HUDEP-2 (cell line): ENCODE results near the gene KLHL35.

Experiments
- DNase-seq, 76 experiments: peaks; one replicate each; lab custom pipeline; 2025; ENCODE audit not compliant: unreplicated experiment in 76 of 76; lab: John Stamatoyannopoulos, UW

The KLHL35 gene

GRCh38 chr11:75470476-75471080, 37.6 kb upstream of the KLHL35 start:
- no peak for DNase-seq

GRCh38 chr11:75469785-75470405, 36.9 kb upstream of the KLHL35 start:
- no peak for DNase-seq

GRCh38 chr11:75468534-75469340, 35.7 kb upstream of the KLHL35 start:
- no peak for DNase-seq

- no peak for DNase-seq
Observed at GRCh38 chr11:75467881-75468280, 34.9 kb upstream of the KLHL35 start.

- no peak for DNase-seq
Observed at GRCh38 chr11:75467311-75467710, 34.3 kb upstream of the KLHL35 start.

GRCh38 chr11:75465701-75466531, 32.9 kb upstream of the KLHL35 start:
- DNase-seq, result peak in 1 of 76 experiments; percentile 12

GRCh38 chr11:75463106-75463774, 30.2 kb upstream of the KLHL35 start:
- DNase-seq, result no peak

- no peak for DNase-seq
Observed at GRCh38 chr11:75462117-75462653, 29.2 kb upstream of the KLHL35 start.

GRCh38 chr11:75461151-75461550, 28.1 kb upstream of the KLHL35 start:
- no peak for DNase-seq

GRCh38 chr11:75456596-75457183, 23.7 kb upstream of the KLHL35 start:
- DNase-seq, result no peak

- no peak for DNase-seq
Observed at GRCh38 chr11:75454987-75455386, 22.0 kb upstream of the KLHL35 start.

GRCh38 chr11:75453916-75454655, 21.1 kb upstream of the KLHL35 start:
- no peak for DNase-seq

GRCh38 chr11:75450826-75451821, 18.1 kb upstream of the KLHL35 start:
- DNase-seq, result peak in 35 of 76 experiments; percentile 3 to 54 (median 20)

- DNase-seq, result no peak
Observed at GRCh38 chr11:75450236-75450635, 17.2 kb upstream of the KLHL35 start.

GRCh38 chr11:75449776-75450175, 16.8 kb upstream of the KLHL35 start:
- DNase-seq, result no peak

GRCh38 chr11:75449271-75449670, 16.3 kb upstream of the KLHL35 start:
- no peak for DNase-seq

GRCh38 chr11:75447415-75447814, 14.4 kb upstream of the KLHL35 start:
- no peak for DNase-seq
